Activated CD8-positive, alpha-beta memory T cell treated with anti-CD3 and anti-CD28 coated beads, Interleukin-2, amount 10 ng/mL, durations not matched to agents 7 days and 5 days (primary cell): Measurements from ENCODE around the gene M6PR. TPM values are rescaled to one million over a fixed set of nuclear protein-coding genes. Genes with fewer than 3 reads are reported as not detected.

Source experiments
- ATAC-seq: fragments of 150-1000 bp; cut with Tn5 transposase; one replicate; pipeline ENCODE4 v1.10.0; 2021; ENCODE audit warnings: moderate library complexity
- CTCF ChIA-PET: fragments of 350-600 bp; sonication (Branson Sonifier 250); formaldehyde crosslinking; loops from one replicate; lab custom pipeline; 2021; ENCODE audit warnings: antibody characterized with exemption; lab: Charles Lee
- DNase-seq: peaks from one replicate; pipeline ENCODE4 v3.0.0-alpha.2; 2020
- H3K27ac Mint-ChIP-seq: one replicate; pipeline ENCODE4 v1.8.0; 2021; ENCODE audit warnings: mild to moderate bottlenecking, mixed read lengths
- H3K27me3 Mint-ChIP-seq: one replicate; pipeline ENCODE4 v1.8.0; 2021; ENCODE audit warnings: mixed read lengths
- H3K36me3 Mint-ChIP-seq: one replicate; pipeline ENCODE4 v1.8.0; 2021; ENCODE audit warnings: mild to moderate bottlenecking, mixed read lengths
- H3K4me1 Mint-ChIP-seq: one replicate; pipeline ENCODE4 v1.8.0; 2021; ENCODE audit warnings: mixed read lengths
- H3K4me3 Mint-ChIP-seq: one replicate; pipeline ENCODE4 v1.8.0; 2021; ENCODE audit warnings: mild to moderate bottlenecking, moderate library complexity, mixed read lengths
- H3K9me3 Mint-ChIP-seq: one replicate; pipeline ENCODE4 v1.8.0; 2022; ENCODE audit warnings: low read depth, mixed read lengths
- total RNA-seq, 2 experiments: library from RNA; stranded (reverse); gene quantifications; one replicate each; pipeline ENCODE4 v1.2.3, GENCODE V29; 2021

M6PR gene
- total RNA-seq, result 100 to 1,000 TPM; 182 to 206 TPM

- no peaks in the 10 kb centered on the region for H3K27me3 Mint-ChIP-seq
- peaks cover 55% of the 10 kb centered on the region for H3K4me1 Mint-ChIP-seq
- H3K9me3 Mint-ChIP-seq, result peaks cover 11% of the 10 kb centered on the region
- H3K36me3 Mint-ChIP-seq, result peaks cover 39% of the 10 kb centered on the region
- CTCF ChIA-PET, result interaction anchor here (0.5 to 10.1 kb wide), 16 partner anchors 11 to 292 kb away, joined by 3 to 101 read pairs (median 5); partner anchors contain the start of gene PHC1
- peak within 1 kb of the TSS; percentile 98 for H3K4me3 Mint-ChIP-seq
- ATAC-seq (peak; percentile 87), DNase-seq (peak; percentile 97)
- H3K27ac Mint-ChIP-seq, result peak within 1 kb of the TSS; percentile 92
Measured at GRCh38 chr12:8949342-8950220, at the start of gene M6PR. TSS of gene M6PR (minus strand) at chr12:8949645. CDS start at chr12:8946404, 3,241 bp downstream.

- H3K9me3 Mint-ChIP-seq, result no peaks in the 10 kb centered on the region
- ATAC-seq (peak; percentile 86), DNase-seq (peak; percentile 50)
- no peak overlapping the region for H3K27ac Mint-ChIP-seq
- CTCF ChIA-PET, result interaction anchor here (2.1 kb wide), 1 partner anchor 42 kb away, joined by 4 read pairs; no protein-coding TSS in a partner anchor
- H3K4me1 Mint-ChIP-seq, result peaks cover 23% of the 10 kb centered on the region
- no peak overlapping the region for H3K4me3 Mint-ChIP-seq
- H3K36me3 Mint-ChIP-seq, result peaks cover 5% of the 10 kb centered on the region
- peaks cover 6% of the 10 kb centered on the region for H3K27me3 Mint-ChIP-seq
Measured at GRCh38 chr12:8996682-8997405, 47.4 kb upstream of the M6PR start.

- no peak for DNase-seq
- CTCF ChIA-PET, result no interaction called here
- H3K4me3 Mint-ChIP-seq, result no peak overlapping the region
- H3K27ac Mint-ChIP-seq, result no peak overlapping the region
- peaks cover 6% of the 10 kb centered on the region for H3K27me3 Mint-ChIP-seq
- peaks cover 23% of the 10 kb centered on the region for H3K4me1 Mint-ChIP-seq
- no peak for ATAC-seq
- H3K9me3 Mint-ChIP-seq, result no peaks in the 10 kb centered on the region
- H3K36me3 Mint-ChIP-seq, result peaks cover 2% of the 10 kb centered on the region
Measured at GRCh38 chr12:8995021-8995775, 45.8 kb upstream of the M6PR start.

- no peak for DNase-seq
- no peak for ATAC-seq
- CTCF ChIA-PET, result interaction anchor here (1.6 kb wide), 1 partner anchor 56 kb away, joined by 4 read pairs; no protein-coding TSS in a partner anchor
- Mint-ChIP-seq H3K27me3 (peaks cover 3% of the 10 kb centered on the region), H3K4me3 (peak overlapping the region; percentile 4), H3K9me3 (no peaks in the 10 kb centered on the region), H3K36me3 (peaks cover 2% of the 10 kb centered on the region), H3K27ac (no peak overlapping the region), H3K4me1 (peaks cover 26% of the 10 kb centered on the region)
Measured at GRCh38 chr12:8993827-8994226, 44.4 kb upstream of the M6PR start.

GRCh38 chr12:8991371-8992345 is 42.2 kb upstream of the M6PR start:
- peak overlapping the region; percentile 51 for H3K4me3 Mint-ChIP-seq
- DNase-seq, result no peak
- H3K27me3 Mint-ChIP-seq, result no peaks in the 10 kb centered on the region
- peak overlapping the region; percentile 49 for H3K27ac Mint-ChIP-seq
- CTCF ChIA-PET, result interaction anchor here (0.9 kb wide), 1 partner anchor 8 kb away, joined by 3 read pairs; no protein-coding TSS in a partner anchor
- peaks cover 35% of the 10 kb centered on the region for H3K4me1 Mint-ChIP-seq
- no peaks in the 10 kb centered on the region for H3K9me3 Mint-ChIP-seq
- no peak for ATAC-seq
- peaks cover 2% of the 10 kb centered on the region for H3K36me3 Mint-ChIP-seq

- ATAC-seq, result peak; percentile 62
- CTCF ChIA-PET, result interaction anchor here (1.0 kb wide), 1 partner anchor 38 kb away, joined by 3 read pairs; no protein-coding TSS in a partner anchor
- peaks cover 27% of the 10 kb centered on the region for H3K4me1 Mint-ChIP-seq
Measured at GRCh38 chr12:8989413-8989812, 40.0 kb upstream of the M6PR start, which contains the start of gene KLRG1. TSS of gene KLRG1 (plus strand) at chr12:8989546. CDS start at chr12:8989636, 90 bp downstream.

GRCh38 chr12:8987685-8988084 is 38.2 kb upstream of the M6PR start:
- Mint-ChIP-seq H3K4me3 (no peak overlapping the region), H3K9me3 (no peaks in the 10 kb centered on the region), H3K4me1 (peaks cover 27% of the 10 kb centered on the region), H3K27ac (peak overlapping the region; percentile 69), H3K36me3 (no peaks in the 10 kb centered on the region), H3K27me3 (no peaks in the 10 kb centered on the region)
- ATAC-seq, result peak; percentile 24
- CTCF ChIA-PET, result interaction anchor here (1.2 to 1.4 kb wide), 2 partner anchors 38 to 62 kb away, joined by 3 to 8 read pairs; partner anchors contain the start of gene M6PR
- DNase-seq, result no peak

More at GRCh38 chr12:8989413-8989812, 40.0 kb upstream of the M6PR start, which contains the start of gene KLRG1:
- Mint-ChIP-seq H3K27me3 (no peaks in the 10 kb centered on the region), H3K27ac (peak within 1 kb of the TSS; percentile 69), H3K36me3 (no peaks in the 10 kb centered on the region), H3K4me3 (peak within 1 kb of the TSS; percentile 49), H3K9me3 (no peaks in the 10 kb centered on the region)
- DNase-seq, result no peak

GRCh38 chr12:8987163-8987562 is 37.7 kb upstream of the M6PR start:
- no peak overlapping the region for H3K4me3 Mint-ChIP-seq
- peaks cover 25% of the 10 kb centered on the region for H3K4me1 Mint-ChIP-seq
- no peaks in the 10 kb centered on the region for H3K27me3 Mint-ChIP-seq
- CTCF ChIA-PET, result interaction anchor here (1.2 to 1.4 kb wide), 2 partner anchors 37 to 62 kb away, joined by 3 to 8 read pairs; partner anchors contain the start of gene M6PR
- no peaks in the 10 kb centered on the region for H3K36me3 Mint-ChIP-seq
- ATAC-seq, result peak; percentile 13
- no peaks in the 10 kb centered on the region for H3K9me3 Mint-ChIP-seq
- no peak for DNase-seq
- peak overlapping the region; percentile 16 for H3K27ac Mint-ChIP-seq

GRCh38 chr12:8985213-8985754 is 35.8 kb upstream of the M6PR start:
- Mint-ChIP-seq H3K27me3 (no peaks in the 10 kb centered on the region), H3K9me3 (peaks cover 2% of the 10 kb centered on the region), H3K36me3 (no peaks in the 10 kb centered on the region), H3K4me1 (peaks cover 23% of the 10 kb centered on the region), H3K4me3 (no peak overlapping the region), H3K27ac (no peak overlapping the region)
- no peak for DNase-seq
- CTCF ChIA-PET, result interaction anchor here (0.7 to 2.0 kb wide), 2 partner anchors 36 to 1718 kb away, joined by 3 to 5 read pairs; partner anchors contain the start of gene M6PR
- ATAC-seq, result no peak

GRCh38 chr12:8980137-8980536 is 30.7 kb upstream of the M6PR start:
- Mint-ChIP-seq H3K4me3 (no peak overlapping the region), H3K36me3 (peaks cover 12% of the 10 kb centered on the region), H3K9me3 (peaks cover 8% of the 10 kb centered on the region), H3K4me1 (no peaks in the 10 kb centered on the region), H3K27me3 (no peaks in the 10 kb centered on the region), H3K27ac (no peak overlapping the region)
- DNase-seq (no peak), ATAC-seq (no peak)
- CTCF ChIA-PET, result no interaction called here

- DNase-seq, result no peak
- H3K36me3 Mint-ChIP-seq, result peaks cover 13% of the 10 kb centered on the region
- CTCF ChIA-PET, result no interaction called here
- H3K27me3 Mint-ChIP-seq, result no peaks in the 10 kb centered on the region
- H3K4me1 Mint-ChIP-seq, result no peaks in the 10 kb centered on the region
- no peak for ATAC-seq
- H3K27ac Mint-ChIP-seq, result no peak overlapping the region
- H3K4me3 Mint-ChIP-seq, result no peak overlapping the region
- H3K9me3 Mint-ChIP-seq, result peaks cover 7% of the 10 kb centered on the region
Measured at GRCh38 chr12:8970432-8970831, 21.0 kb upstream of the M6PR start.
